ENCODE data around the gene TCEAL3. TPM values are rescaled to one million over a fixed set of nuclear protein-coding genes. Genes with fewer than 3 reads are reported as not detected.

TCEAL3 gene
- total and polyA plus RNA-seq, 2 experiments from 2014 or later = 20.0 to 23.0 TPM

DNA sequence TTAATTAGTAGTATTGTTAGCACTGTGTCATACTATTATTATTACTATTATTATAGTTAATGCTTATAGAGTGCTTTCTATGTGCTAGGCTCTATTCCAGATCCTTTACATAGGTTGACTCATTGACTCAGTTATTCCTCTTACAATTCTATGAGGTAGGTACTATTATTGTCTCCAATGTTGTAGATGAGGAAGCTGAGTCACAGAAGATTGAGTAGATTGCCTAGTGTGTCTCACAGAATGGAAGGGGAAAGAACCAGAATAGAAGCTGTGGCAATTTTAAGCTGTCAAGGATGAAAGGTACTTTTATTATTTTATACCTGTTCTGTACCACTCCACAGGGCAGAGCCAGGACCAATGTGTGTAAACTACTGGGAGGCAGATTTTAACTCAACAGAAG lies 19.1 kb downstream of the TCEAL3 start:
- DNase-seq (ENCODE audit: low read depth in 1 of 2, low spot score in 1 of 2) = no peak
- no peak overlapping the region for H3K4me3 ChIP-seq
- H3K27ac ChIP-seq = no peak overlapping the region
- TF ChIP-seq, protein P1, sequence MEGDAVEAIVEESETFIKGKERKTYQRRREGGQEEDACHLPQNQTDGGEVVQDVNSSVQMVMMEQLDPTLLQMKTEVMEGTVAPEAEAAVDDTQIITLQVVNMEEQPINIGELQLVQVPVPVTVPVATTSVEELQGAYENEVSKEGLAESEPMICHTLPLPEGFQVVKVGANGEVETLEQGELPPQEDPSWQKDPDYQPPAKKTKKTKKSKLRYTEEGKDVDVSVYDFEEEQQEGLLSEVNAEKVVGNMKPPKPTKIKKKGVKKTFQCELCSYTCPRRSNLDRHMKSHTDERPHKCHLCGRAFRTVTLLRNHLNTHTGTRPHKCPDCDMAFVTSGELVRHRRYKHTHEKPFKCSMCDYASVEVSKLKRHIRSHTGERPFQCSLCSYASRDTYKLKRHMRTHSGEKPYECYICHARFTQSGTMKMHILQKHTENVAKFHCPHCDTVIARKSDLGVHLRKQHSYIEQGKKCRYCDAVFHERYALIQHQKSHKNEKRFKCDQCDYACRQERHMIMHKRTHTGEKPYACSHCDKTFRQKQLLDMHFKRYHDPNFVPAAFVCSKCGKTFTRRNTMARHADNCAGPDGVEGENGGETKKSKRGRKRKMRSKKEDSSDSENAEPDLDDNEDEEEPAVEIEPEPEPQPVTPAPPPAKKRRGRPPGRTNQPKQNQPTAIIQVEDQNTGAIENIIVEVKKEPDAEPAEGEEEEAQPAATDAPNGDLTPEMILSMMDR (IDR thresholded peaks at IDR 0.05; ENCODE audit: low read depth, low read length) = no peak
- H3K9me3 ChIP-seq (ENCODE audit: low read depth) = no peaks in the 10 kb centered on the region
- H3K4me1 ChIP-seq (ENCODE audit: low read depth) = peaks cover 16% of the 10 kb centered on the region
- H3K27me3 ChIP-seq = no peaks in the 10 kb centered on the region
- H3K36me3 ChIP-seq = no peaks in the 10 kb centered on the region

DNA sequence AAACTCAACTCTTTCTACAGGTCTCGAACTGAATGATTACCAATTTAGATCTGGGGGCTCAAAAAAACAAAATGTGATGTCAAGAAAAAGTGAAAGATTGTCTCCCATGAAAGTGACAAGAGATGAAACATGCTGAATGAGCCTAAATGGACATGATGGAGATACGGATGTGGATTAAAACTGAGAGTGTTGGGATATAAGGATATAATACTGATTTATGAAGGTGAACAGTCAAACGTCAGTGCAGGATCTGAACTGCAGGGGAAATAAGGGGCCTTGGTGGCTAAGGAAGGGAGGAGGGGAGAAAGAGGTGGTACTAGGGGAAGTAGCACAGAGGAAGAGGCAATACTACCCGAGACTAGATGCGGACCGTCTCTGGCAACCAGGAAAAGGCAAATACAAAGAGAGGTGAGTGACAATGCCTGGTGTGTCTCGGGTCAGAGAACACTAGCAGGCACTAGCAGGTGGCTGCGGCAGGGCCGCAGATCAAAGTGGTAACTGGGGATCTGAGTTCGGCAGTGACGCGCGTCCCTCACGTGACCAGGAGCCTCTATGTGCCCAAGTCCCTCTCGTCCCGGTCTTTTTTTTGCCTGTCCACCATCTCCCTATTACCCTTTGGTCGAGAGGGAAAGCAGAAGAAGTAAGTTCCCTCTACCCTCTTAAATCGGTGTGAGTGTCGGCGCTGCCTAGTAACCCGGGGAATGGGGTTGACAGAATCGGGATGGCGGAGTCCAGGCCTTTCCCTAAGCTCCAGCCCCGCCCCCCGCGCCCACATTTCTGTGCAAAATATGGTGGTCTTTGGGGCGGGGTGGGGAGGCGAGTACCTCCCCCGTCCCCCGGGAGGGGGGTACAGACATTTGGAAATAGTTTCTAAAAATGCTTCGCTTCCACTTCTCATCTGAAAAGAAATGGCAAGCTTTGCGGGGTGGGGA lies 20.9 kb downstream of the TCEAL3 start, which contains the start of gene TCEAL1:
TCEAL1 (plus strand) TSS at position 590 of the 932 bp plus-strand sequence. CDS start 942 bp downstream, outside the sequence.
- TF ChIP-seq, protein P1 (IDR thresholded peaks at IDR 0.05; ENCODE audit: low read depth, low read length) = no peak
- Histone ChIP-seq H3K27me3 (no peaks in the 10 kb centered on the region), H3K9me3 (ENCODE audit: low read depth) (no peaks in the 10 kb centered on the region), H3K36me3 (no peaks in the 10 kb centered on the region), H3K4me3 (peak within 1 kb of the TSS; percentile 73), H3K27ac (peak within 1 kb of the TSS; percentile 89), H3K4me1 (ENCODE audit: low read depth) (peaks cover 15% of the 10 kb centered on the region)
- peak; percentile 37 to 82 for DNase-seq (ENCODE audit: low read depth in 1 of 2, low spot score in 1 of 2)

DNA sequence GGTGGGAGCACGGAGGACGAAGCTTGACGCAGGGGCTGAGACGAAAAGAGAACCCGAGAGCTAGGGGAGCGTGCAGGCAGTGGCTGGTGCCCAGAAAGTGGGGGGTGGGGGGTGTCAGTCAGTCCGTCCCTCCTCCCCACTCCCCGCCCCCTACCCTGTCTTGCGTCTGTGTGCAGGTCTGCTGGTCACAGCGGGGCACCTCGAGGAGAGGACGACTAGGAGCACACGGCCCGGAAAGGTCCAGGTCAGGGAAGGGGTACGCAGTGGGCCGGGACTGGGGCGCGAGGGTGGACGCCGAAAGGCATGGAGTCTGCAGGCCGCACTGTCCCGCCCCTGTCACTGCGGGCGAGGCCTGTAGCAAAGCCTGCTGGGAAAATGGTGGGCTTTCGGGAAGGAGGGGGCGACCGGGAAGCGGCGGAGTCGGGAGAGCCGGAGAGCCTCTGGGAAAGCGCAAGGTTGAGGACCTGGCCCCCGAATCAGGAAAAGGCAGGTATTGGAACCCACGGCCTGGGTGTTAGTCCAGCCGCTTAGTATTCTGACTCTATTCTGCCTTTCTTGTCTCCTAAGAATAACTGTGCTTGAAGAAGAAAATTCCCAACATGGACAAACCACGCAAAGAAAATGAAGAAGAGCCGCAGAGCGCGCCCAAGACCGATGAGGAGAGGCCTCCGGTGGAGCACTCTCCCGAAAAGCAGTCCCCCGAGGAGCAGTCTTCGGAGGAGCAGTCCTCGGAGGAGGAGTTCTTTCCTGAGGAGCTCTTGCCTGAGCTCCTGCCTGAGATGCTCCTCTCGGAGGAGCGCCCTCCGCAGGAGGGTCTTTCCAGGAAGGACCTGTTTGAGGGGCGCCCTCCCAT lies 21.8 kb downstream of the TCEAL3 start:
- Histone ChIP-seq H3K27ac (peak overlapping the region; percentile 89), H3K36me3 (no peaks in the 10 kb centered on the region), H3K27me3 (no peaks in the 10 kb centered on the region), H3K4me3 (peak overlapping the region; percentile 73), H3K4me1 (ENCODE audit: low read depth) (peaks cover 10% of the 10 kb centered on the region), H3K9me3 (ENCODE audit: low read depth) (no peaks in the 10 kb centered on the region)
- DNase-seq (ENCODE audit: low read depth in 1 of 2, low spot score in 1 of 2) = peak; percentile 74 to 88
- TF ChIP-seq, protein P1 (IDR thresholded peaks at IDR 0.05; ENCODE audit: low read depth, low read length) = peak; percentile 60

DNA sequence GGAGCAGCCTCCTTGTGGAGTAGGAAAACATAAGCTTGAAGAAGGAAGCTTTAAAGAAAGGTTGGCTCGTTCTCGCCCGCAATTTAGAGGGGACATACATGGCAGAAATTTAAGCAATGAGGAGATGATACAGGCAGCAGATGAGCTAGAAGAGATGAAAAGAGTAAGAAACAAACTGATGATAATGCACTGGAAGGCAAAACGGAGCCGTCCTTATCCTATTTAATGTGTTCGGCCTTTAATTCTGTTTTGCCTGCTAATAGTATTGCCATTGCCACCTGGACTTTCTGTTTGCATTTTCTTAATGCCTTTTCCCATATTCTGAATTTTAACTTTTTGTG lies 22.4 kb downstream of the TCEAL3 start:
- no peak for DNase-seq (ENCODE audit: low read depth in 1 of 2, low spot score in 1 of 2)
- Histone ChIP-seq H3K4me1 (ENCODE audit: low read depth) (peaks cover 10% of the 10 kb centered on the region), H3K36me3 (no peaks in the 10 kb centered on the region), H3K9me3 (ENCODE audit: low read depth) (no peaks in the 10 kb centered on the region), H3K4me3 (peak overlapping the region; percentile 73), H3K27me3 (no peaks in the 10 kb centered on the region), H3K27ac (peak overlapping the region; percentile 89)
- TF ChIP-seq, protein P1 (IDR thresholded peaks at IDR 0.05; ENCODE audit: low read depth, low read length) = no peak

DNA sequence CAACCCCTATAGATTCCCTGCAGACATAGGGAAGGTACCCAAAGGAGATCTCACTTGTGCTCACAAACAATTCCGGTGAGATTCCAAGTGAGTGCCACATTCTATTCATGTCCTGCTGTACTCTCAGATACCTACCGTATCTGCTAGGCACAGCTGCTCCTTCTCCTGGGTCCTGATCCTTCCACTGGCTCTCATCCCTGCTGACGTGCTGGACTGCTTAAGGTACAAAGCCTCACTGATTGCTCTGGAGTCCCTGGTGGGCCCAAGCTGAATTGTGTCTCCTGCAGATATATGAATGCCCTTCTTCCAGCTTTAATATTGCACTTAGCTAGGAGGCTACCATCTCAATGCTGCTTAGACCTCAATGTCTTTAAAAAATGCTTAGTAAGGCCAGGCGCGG lies 23.4 kb downstream of the TCEAL3 start:
- H3K9me3 ChIP-seq (ENCODE audit: low read depth) = no peaks in the 10 kb centered on the region
- no peaks in the 10 kb centered on the region for H3K36me3 ChIP-seq
- TF ChIP-seq, protein P1 (IDR thresholded peaks at IDR 0.05; ENCODE audit: low read depth, low read length) = no peak
- no peaks in the 10 kb centered on the region for H3K27me3 ChIP-seq
- peaks cover 10% of the 10 kb centered on the region for H3K4me1 ChIP-seq (ENCODE audit: low read depth)
- no peak overlapping the region for H3K27ac ChIP-seq
- no peak overlapping the region for H3K4me3 ChIP-seq
- no peak for DNase-seq (ENCODE audit: low read depth in 1 of 2, low spot score in 1 of 2)
